Smooth muscle cell (in vitro differentiated cells): ENCODE results near the gene ZNF557. TPM values are rescaled to one million over a fixed set of nuclear protein-coding genes. Genes with fewer than 3 reads are reported as not detected.

Experiments used
- DNase-seq: peaks from one replicate; lab custom pipeline; 2025; ENCODE audit not compliant: unreplicated experiment; lab: John Stamatoyannopoulos, UW
- H2AFZ ChIP-seq: fragments of 200-600 bp; sonication (generic); 2 replicates; pipeline ENCODE4 v1.6.0; 2016; ENCODE audit warnings: antibody characterized with exemption, low read depth, mild to moderate bottlenecking
- H3F3A ChIP-seq: fragments of 200-600 bp; sonication (generic); 2 replicates; pipeline ENCODE4 v1.6.0; 2017; ENCODE audit warnings: antibody characterized with exemption, low read depth
- H3K27ac ChIP-seq: fragments of 200-600 bp; sonication (generic); 2 replicates; pipeline ENCODE4 v1.5.1; 2016; ENCODE audit warnings: low read depth, mild to moderate bottlenecking
- H3K27me3 ChIP-seq: fragments of 200-600 bp; sonication (generic); 2 replicates; pipeline ENCODE4 v1.6.1; 2016; ENCODE audit warnings: low read depth, mild to moderate bottlenecking
- H3K36me3 ChIP-seq: fragments of 200-600 bp; sonication (generic); 2 replicates; pipeline ENCODE4 v1.5.1; 2016; ENCODE audit warnings: low read depth
- H3K4me1 ChIP-seq: fragments of 200-600 bp; sonication (generic); 2 replicates; pipeline ENCODE4 v1.5.1; 2016; ENCODE audit warnings: low read depth
- H3K4me2 ChIP-seq: fragments of 200-600 bp; sonication (generic); 2 replicates; pipeline ENCODE4 v1.6.0; 2016; ENCODE audit warnings: mild to moderate bottlenecking
- H3K4me3 ChIP-seq: fragments of 200-600 bp; sonication (generic); 2 replicates; pipeline ENCODE4 v1.5.1; 2016; ENCODE audit warnings: mild to moderate bottlenecking
- H3K79me2 ChIP-seq: fragments of 200-600 bp; sonication (generic); 2 replicates; pipeline ENCODE4 v1.6.0; 2016; ENCODE audit warnings: low read depth, mild to moderate bottlenecking
- H3K9ac ChIP-seq: fragments of 200-600 bp; sonication (generic); 2 replicates; pipeline ENCODE4 v1.6.0; 2016; ENCODE audit warnings: low read depth
- H3K9me3 ChIP-seq: fragments of 200-600 bp; sonication (generic); replicated peaks from 2 replicates; pipeline ENCODE4 v1.5.1; 2016; ENCODE audit warnings: low read depth
- H4K20me1 ChIP-seq: fragments of 200-600 bp; sonication (generic); 2 replicates; pipeline ENCODE4 v1.6.0; 2016; ENCODE audit warnings: low read depth
- CTCF ChIP-seq: fragments of 200-600 bp; sonication (generic); IDR thresholded peaks from 2 replicates; pipeline ENCODE4 v1.5.1; 2017; ENCODE audit warnings: borderline replicate concordance, mild to moderate bottlenecking, antibody characterized with exemption; ENCODE audit not compliant: insufficient read depth, poor library complexity, severe bottlenecking
- WGBS: methylation state at CpG from one replicate; pipeline ENCODE4 v1.1.7; 2016; ENCODE audit warnings: low lambda C conversion rate; 5-methylcytosine and 5-hydroxymethylcytosine counted together
- polyA plus RNA-seq: library from polyadenylated mRNA; unstranded; fragments of >200 nt; fragmentation: Nextera tagmentation; extraction: Ambion mirVana; gene quantifications from 2 replicates; pipeline ENCODE4 v1.2.1, GENCODE V29; 2016
- total RNA-seq: library from RNA; depleted of rRNA; stranded (reverse); fragments of >200 nt; gene quantifications from 2 replicates; pipeline ENCODE4 v1.2.3, GENCODE V29; 2014

ZNF557 gene
- total and polyA plus RNA-seq, 2 experiments from 2014 or later = 4.2 to 9.7 TPM

GRCh38 chr19:7083076-7083956, 13.8 kb downstream of the ZNF557 start:
- TF ChIP-seq CTCF = no peak
- Histone ChIP-seq H3K4me2 (no peak overlapping the region), H3K9me3 (peaks cover 73% of the 10 kb centered on the region), H3K4me1 (no peaks in the 10 kb centered on the region), H3K36me3 (peaks cover 75% of the 10 kb centered on the region), H3K27me3 (no peaks in the 10 kb centered on the region), H3F3A (peaks cover 17% of the 10 kb centered on the region), H4K20me1 (no peaks in the 10 kb centered on the region), H3K9ac (no peak overlapping the region), H3K27ac (no peak overlapping the region), H3K79me2 (no peaks in the 10 kb centered on the region), H2AFZ (no peak overlapping the region), H3K4me3 (no peak overlapping the region)
- no peak for DNase-seq
- 98% methylated on average over 15 of the region's 15 CpGs for WGBS

- Histone ChIP-seq H3K27ac (no peak overlapping the region), H3K79me2 (no peaks in the 10 kb centered on the region), H3K27me3 (no peaks in the 10 kb centered on the region), H3K36me3 (peaks cover 21% of the 10 kb centered on the region), H3K4me3 (no peak overlapping the region), H4K20me1 (no peaks in the 10 kb centered on the region), H3K9ac (no peak overlapping the region), H3K9me3 (peaks cover 27% of the 10 kb centered on the region), H3F3A (no peaks in the 10 kb centered on the region), H3K4me1 (no peaks in the 10 kb centered on the region), H2AFZ (no peak overlapping the region), H3K4me2 (no peak overlapping the region)
- DNase-seq = no peak
- no peak for TF ChIP-seq CTCF
- 97% methylated on average over 6 of the region's 6 CpGs for WGBS
These were observed 19.5 kb downstream of the ZNF557 start for GRCh38 chr19:7088999-7089398.

- H3K9ac ChIP-seq = no peak overlapping the region
These were observed 28.6 kb downstream of the ZNF557 start for GRCh38 chr19:7098096-7098495.

More at GRCh38 chr19:7098096-7098495, 28.6 kb downstream of the ZNF557 start:
- Histone ChIP-seq H3K27ac (no peak overlapping the region), H3K9me3 (no peaks in the 10 kb centered on the region), H3F3A (no peaks in the 10 kb centered on the region), H4K20me1 (no peaks in the 10 kb centered on the region), H3K79me2 (no peaks in the 10 kb centered on the region), H3K27me3 (no peaks in the 10 kb centered on the region), H3K36me3 (no peaks in the 10 kb centered on the region), H3K4me1 (no peaks in the 10 kb centered on the region), H2AFZ (peak overlapping the region; percentile 90), H3K4me3 (peak overlapping the region; percentile 64), H3K4me2 (peak overlapping the region; percentile 83)
- no peak for TF ChIP-seq CTCF
- no peak for DNase-seq
- WGBS = 98% methylated on average over 3 of the region's 3 CpGs
